Neutrophil (primary cell): ENCODE results near the gene DDX25.

Experiments used
- H3K27ac ChIP-seq: fragments of 200-600 bp; sonication (generic); 2 replicates; pipeline ENCODE4 v1.5.1; 2016; ENCODE audit warnings: mild to moderate bottlenecking, moderate library complexity
- H3K27me3 ChIP-seq: fragments of 200-600 bp; sonication (generic); 2 replicates; pipeline ENCODE4 v1.6.0; 2016; ENCODE audit warnings: mild to moderate bottlenecking
- H3K36me3 ChIP-seq: fragments of 200-600 bp; sonication (generic); 2 replicates; pipeline ENCODE4 v1.5.1; 2017
- H3K4me1 ChIP-seq, 2 experiments: fragments of 200-600 bp in 1 of 2; sonication (generic) in 1 of 2; 1 replicate in 1 of 2; 2 replicates in 1 of 2; pipeline versions ENCODE4 v1.5.1 to v1.6.1; 2013 to 2016; ENCODE audit warnings: low read depth in 1 of 2, low read length in 1 of 2, mild to moderate bottlenecking in 1 of 2, moderate library complexity in 1 of 2; ENCODE audit not compliant: control insufficient read depth in 1 of 2, insufficient read depth in 1 of 2
- H3K4me3 ChIP-seq, 2 experiments: fragments of 200-600 bp in 1 of 2; sonication (generic) in 1 of 2; 1 replicate in 1 of 2; 2 replicates in 1 of 2; pipeline ENCODE4 v1.5.1; 2013 to 2016; ENCODE audit warnings: low read depth in 1 of 2, low read length in 1 of 2, mild to moderate bottlenecking in 1 of 2, moderate library complexity in 1 of 2
- H3K9me3 ChIP-seq: fragments of 200-600 bp; sonication (generic); 2 replicates; pipeline ENCODE4 v1.5.1; 2016
- TF ChIP-seq, protein P1 (sequence below): fragments of 200-600 bp; sonication (generic); IDR thresholded peaks from 2 replicates; pipeline ENCODE4 v1.5.1; 2016; ENCODE audit warnings: antibody characterized with exemption

Gene DDX25

DNA sequence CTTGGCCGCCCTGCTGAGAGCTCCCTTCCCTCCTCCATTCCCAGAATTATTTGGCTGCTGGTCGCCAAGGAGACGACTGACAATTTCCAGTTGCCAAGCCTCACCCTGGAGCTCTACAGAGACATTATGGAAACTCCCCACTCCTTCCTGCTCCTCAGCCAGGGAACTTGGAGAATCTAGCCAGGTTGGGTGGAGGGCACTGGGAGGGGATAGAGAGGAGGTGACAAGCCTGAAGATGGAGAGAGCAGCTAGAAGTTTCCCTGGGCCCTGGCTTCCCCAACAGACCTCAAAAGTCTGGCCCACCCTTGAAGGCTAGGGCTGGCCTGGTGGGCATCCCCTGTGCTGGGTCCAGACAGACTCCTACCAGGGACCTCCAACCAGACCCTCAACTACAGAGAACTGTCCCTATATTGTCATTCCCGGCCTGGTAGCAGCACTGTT, 34.8 kb downstream of the DDX25 start:
- Histone ChIP-seq H3K27me3 (no peaks in the 10 kb centered on the region), H3K9me3 (no peaks in the 10 kb centered on the region), H3K27ac (no peak overlapping the region), H3K36me3 (no peaks in the 10 kb centered on the region), H3K4me1 (peaks cover 0 to 4% of the 10 kb centered on the region in 2 experiments), H3K4me3 (no peak overlapping the region)
- TF ChIP-seq, protein P1, sequence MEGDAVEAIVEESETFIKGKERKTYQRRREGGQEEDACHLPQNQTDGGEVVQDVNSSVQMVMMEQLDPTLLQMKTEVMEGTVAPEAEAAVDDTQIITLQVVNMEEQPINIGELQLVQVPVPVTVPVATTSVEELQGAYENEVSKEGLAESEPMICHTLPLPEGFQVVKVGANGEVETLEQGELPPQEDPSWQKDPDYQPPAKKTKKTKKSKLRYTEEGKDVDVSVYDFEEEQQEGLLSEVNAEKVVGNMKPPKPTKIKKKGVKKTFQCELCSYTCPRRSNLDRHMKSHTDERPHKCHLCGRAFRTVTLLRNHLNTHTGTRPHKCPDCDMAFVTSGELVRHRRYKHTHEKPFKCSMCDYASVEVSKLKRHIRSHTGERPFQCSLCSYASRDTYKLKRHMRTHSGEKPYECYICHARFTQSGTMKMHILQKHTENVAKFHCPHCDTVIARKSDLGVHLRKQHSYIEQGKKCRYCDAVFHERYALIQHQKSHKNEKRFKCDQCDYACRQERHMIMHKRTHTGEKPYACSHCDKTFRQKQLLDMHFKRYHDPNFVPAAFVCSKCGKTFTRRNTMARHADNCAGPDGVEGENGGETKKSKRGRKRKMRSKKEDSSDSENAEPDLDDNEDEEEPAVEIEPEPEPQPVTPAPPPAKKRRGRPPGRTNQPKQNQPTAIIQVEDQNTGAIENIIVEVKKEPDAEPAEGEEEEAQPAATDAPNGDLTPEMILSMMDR: no peak

DNA sequence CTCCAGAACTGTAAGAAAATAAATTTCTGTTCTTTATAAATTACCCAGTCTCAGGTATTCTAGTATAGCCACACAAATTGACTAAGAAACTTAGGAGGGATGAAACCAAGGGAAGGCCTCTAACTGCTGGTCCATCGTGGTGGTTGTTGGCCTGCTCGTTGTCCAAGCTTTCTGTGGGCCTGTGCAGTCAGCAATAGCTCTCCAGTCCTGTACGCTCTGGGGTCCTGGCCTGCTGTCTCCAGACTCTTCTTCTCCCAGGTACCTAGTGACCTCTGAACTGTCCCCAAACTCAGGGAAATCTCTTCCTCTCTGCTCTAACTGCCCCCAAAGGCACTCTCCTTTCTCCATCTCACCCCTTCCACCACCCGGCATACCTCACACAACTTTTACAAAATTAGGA, 35.8 kb downstream of the DDX25 start:
- H3K9me3 ChIP-seq: no peaks in the 10 kb centered on the region
- no peak overlapping the region for H3K27ac ChIP-seq
- TF ChIP-seq, protein P1: no peak
- no peak overlapping the region for H3K4me3 ChIP-seq
- no peaks in the 10 kb centered on the region for H3K27me3 ChIP-seq
- H3K36me3 ChIP-seq: no peaks in the 10 kb centered on the region
- H3K4me1 ChIP-seq: peaks cover 0 to 4% of the 10 kb centered on the region in 2 experiments

- Histone ChIP-seq H3K4me1 (peaks cover 0 to 4% of the 10 kb centered on the region in 2 experiments), H3K4me3 (no peak overlapping the region), H3K9me3 (no peaks in the 10 kb centered on the region), H3K27ac (no peak overlapping the region), H3K36me3 (no peaks in the 10 kb centered on the region), H3K27me3 (no peaks in the 10 kb centered on the region)
- TF ChIP-seq, protein P1: no peak
These were observed 36.9 kb downstream of the DDX25 start for GRCh38 chr11:125941267-125941618.

GRCh38 chr11:125941619-125942611, 37.6 kb downstream of the DDX25 start:
- no peaks in the 10 kb centered on the region for H3K27me3 ChIP-seq
- H3K4me3 ChIP-seq: no peak overlapping the region
- H3K36me3 ChIP-seq: no peaks in the 10 kb centered on the region
- H3K27ac ChIP-seq: no peak overlapping the region
- H3K9me3 ChIP-seq: no peaks in the 10 kb centered on the region
- TF ChIP-seq, protein P1: no peak
- peaks cover 0 to 4% of the 10 kb centered on the region in 2 experiments for H3K4me1 ChIP-seq

- no peaks in the 10 kb centered on the region for H3K27me3 ChIP-seq
- peaks cover 0 to 4% of the 10 kb centered on the region in 2 experiments for H3K4me1 ChIP-seq
- H3K9me3 ChIP-seq: no peaks in the 10 kb centered on the region
- TF ChIP-seq, protein P1: no peak
- no peaks in the 10 kb centered on the region for H3K36me3 ChIP-seq
- no peak overlapping the region for H3K27ac ChIP-seq
- H3K4me3 ChIP-seq: no peak overlapping the region
These were observed 38.6 kb downstream of the DDX25 start for GRCh38 chr11:125942771-125943428.
